GM21423 (cell line): ENCODE results near the gene SPCS3.
"Not testable (repeated sequence)": the region's sequence is repeated elsewhere in the genome, so short reads cannot be mapped to it uniquely, and the experiment has no call there.

Experiments
- ATAC-seq: cut with Tn5 transposase; IDR thresholded peaks from one replicate; pipeline ENCODE4 v1.9.1; 2021; ENCODE audit warnings: mild to moderate bottlenecking, moderate library complexity; ENCODE audit not compliant: unreplicated experiment

Gene SPCS3

DNA sequence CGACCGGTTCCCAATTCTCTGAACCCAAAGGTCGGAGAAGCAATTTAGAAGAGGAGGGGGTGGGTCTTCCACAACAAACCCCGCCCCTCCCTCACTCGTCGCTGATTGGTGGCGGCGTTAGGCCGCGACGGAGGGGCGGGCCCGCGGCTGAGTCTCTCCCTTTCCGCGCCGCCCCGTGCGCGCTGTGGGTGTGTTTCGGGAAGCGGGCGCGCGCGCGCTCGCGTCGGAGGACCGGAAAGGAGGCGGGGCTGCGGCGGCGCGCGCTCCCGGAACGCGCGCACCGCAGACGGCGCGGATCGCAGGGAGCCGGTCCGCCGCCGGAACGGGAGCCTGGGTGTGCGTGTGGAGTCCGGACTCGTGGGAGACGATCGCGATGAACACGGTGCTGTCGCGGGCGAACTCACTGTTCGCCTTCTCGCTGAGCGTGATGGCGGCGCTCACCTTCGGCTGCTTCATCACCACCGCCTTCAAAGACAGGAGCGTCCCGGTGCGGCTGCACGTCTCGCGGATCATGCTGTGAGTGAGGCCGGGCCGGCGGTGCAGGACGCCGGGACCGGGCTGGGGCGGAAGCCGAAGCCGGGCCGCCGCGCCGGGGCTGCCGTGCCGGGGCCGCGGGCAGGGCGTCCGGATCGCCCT lies at the start of gene SPCS3:
SPCS3 (plus strand) TSS at position 263 of the 636 bp plus-strand sequence; CDS start at position 374, 111 bp downstream.
- peak; percentile 92 for ATAC-seq

DNA sequence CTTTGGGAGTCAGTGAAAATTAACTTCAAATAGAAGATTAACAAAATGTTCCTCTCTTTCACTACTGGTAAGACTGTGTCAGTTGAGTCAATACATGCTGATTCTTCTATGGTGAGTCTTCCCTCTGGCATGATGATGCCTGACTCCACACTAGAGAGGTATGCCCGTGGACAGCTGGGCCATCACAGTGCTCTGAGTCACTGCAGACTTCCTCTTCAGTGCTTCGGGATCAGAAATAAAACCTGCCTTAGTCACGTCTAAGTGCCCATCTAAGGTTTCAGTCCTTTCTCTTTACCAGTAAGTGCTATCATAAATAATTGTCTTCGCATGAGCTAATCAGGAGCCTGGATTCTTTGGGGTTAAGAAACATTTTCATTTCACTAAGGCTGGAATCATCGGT lies 49.1 kb upstream of the SPCS3 start:
- no peak for ATAC-seq

DNA sequence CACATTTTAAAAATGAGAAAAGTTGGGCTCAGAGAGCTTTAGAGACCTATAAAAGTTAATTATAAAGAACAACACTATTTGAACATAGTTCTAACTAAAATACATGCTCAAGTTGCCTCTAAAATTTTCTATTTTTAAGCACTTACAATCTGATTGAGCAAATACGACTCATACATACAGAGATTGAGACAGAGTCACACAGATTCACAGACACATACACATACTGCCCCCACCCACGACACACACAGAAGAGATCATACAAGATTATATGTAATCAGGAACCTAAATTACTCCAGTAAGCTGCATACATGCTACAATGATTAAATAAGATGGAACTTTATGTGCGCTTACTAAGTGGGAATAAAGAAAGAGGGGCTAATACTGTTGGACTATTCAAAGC lies 48.0 kb upstream of the SPCS3 start:
- ATAC-seq = no peak

DNA sequence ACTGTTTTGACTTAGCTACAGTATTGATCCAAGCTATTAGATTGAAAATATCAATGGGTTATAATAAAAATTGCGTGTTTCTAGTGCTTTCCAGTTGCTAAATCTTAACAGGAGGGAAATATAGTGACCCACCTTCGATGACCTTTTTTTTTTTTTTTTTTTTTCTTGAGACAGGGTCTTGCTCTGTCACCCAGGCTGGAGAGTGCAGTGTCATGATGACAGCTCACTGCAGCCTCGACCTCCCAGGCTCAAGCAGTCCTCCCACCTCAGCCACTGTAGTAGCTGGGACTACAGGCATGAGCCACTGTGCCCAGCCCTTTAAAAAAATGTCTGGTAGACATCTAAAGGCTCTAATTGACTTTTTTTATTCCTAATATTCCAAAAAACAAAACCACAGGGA lies 47.0 kb upstream of the SPCS3 start:
- no peak for ATAC-seq

DNA sequence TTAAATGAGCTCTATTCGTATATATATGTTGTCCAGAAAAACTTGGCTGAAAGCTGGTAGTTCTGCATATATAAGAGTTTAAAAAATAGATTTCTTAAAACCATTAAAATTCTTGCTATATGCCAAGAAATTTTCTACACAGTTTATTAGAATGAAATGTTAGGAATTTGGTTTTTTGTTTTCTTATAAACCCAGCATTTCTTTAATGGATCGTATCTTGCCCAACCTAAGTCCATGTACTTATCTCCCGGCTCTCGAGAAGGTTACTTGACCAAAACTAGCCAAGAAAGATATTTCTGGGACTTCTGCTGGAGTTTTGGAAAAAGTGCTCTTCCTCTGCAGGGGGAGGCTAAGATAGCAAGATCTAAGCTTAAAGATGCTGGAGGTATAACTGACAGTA lies 46.0 kb upstream of the SPCS3 start:
- ATAC-seq = no peak

DNA sequence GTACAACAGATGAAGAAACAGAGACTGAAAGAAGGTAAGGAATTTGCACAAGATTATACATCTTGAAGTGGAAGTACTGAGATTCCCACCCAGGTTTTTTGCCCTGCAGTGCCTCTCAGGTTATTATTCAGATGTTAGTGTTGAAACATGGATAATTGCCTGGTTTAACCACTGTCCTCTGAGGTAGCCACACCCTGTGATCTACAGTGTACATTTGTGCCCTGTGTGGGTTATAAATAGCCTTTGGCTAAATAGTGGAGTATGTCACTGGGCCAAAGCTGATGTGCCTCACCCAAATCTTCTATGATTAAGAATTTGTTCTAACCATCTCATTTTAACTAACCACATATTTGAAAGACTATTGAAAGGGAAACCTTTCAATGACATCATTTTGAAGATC lies 45.3 kb upstream of the SPCS3 start:
- ATAC-seq = no peak

DNA sequence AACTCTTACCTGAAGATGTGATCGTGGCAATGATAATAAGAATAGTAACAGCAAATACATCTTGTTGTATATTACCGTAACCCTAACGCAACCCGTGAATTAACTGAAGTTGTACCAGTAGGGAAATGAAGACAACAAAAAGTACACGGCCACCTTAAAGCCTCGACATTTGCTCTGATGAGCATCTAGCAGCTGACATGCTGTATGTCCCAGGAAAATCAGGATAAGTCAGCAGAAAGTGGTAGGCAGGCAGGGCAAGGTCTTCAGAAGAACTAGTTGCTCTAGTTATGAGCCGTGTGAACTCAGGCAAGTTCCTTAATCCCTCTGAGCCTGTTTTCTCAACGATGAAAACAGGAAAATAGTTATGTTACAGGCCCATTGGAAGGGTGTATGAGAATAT lies 43.1 kb upstream of the SPCS3 start:
- ATAC-seq = no peak

DNA sequence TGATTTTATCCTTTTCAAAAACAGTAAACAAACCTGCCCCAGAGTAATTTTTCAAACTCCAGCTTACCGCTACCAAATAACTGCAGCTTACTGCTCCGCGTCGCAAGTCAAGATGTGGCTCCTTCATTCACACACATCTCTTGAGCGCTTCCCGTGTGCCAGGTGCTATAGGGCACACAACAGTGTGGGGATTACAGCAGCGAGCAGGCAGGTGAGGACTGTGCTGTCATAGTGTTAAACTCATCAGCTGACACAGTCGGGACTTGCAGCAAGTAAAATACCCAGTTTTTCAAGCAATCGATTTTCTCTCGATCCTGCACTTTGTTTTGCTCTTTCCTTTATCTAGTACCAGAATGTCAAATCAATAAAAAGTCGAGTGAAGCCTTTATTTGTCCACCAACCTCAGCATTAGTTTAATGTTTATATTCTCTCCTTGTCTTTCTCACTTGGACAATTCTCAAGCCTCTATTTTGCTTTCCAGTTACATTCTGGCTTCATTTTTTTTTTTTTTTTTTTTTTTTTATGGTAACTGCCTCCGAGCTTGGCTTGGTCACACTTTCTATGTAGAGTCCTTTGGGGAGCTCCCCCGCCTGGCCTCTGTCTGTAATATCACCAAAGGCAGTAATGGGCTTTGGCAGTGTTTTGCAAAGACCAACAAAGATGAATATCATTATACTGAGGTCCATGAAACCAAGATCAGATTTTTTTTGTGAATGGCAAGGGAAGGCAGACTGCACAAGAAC lies 42.4 kb upstream of the SPCS3 start:
- peak; percentile 89 for ATAC-seq

DNA sequence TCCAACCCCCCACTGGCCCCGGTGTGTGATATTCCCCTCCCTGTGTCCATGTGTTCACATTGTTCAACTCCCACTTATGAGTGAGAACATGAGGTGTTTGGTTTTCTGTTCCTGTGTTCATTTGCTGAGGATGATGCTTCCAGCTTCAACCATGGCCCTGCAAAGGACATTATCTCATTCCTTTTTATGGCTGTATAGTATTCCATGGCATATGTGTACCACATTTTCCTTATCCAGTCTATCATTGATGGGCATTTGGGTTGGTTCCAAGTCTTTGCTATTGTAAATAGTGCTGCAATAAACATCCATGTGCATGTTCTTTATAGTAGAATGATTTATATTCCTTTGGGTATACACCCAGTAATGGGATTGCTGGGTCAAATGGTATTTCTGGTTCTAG lies 40.2 kb upstream of the SPCS3 start:
- ATAC-seq = not testable (repeated sequence)

DNA sequence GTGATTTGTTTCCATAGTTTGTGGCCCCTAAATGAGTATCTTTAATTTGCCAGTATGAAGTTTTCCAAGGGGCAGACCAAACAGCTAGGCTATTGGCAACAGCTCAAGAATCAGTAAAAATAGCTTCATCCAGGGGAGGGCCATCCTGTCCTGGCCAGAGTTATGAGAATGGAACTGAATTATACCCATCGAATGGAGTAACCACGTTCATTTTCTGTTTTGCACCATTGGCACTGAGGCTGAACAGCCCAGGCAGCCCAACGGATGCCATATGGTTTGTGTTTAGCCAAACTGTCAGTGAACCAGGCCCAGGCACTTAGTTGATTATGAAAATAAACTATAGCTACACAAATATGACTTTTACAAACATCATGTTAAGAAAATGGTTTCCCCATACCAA lies 33.0 kb upstream of the SPCS3 start:
- ATAC-seq = no peak

DNA sequence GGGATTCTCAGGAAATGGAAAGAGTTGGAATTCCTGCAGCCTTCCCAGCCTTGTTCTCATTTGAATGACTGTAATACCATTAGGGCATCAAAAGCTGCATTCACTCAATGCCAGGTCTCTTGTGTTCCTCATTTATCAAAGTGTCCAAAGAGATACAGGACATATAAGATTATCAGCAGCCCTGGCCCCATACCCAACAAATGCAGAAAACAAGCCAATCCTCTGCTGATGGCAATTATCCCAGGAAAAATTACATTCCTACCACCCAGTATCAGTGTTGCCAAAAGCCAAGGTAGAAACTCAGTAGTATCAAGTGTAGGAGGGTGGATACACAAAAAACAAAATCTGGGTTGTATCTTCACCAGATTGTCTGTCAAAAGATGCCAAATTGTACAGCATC lies 32.2 kb upstream of the SPCS3 start:
- no peak for ATAC-seq

DNA sequence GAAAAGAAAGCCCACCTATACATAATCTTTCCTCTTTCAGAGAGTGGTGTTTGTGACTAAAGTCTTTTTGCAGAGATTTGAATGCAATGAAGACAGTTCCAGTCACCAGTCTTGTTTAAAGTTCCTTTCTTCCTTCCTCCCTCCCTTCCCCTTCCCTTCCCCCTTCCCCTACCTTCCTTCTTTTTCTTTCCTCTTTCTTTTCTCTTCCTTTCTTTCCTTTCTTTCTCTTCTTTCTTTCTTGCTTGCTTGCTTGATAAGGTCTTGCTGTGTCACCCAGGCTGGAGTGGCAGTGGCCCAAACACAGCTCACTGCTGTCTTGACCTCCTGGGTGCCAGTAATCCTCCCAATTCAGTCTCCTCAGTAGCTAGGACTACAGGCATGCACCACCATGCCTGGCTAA lies 31.7 kb upstream of the SPCS3 start:
- no peak for ATAC-seq

DNA sequence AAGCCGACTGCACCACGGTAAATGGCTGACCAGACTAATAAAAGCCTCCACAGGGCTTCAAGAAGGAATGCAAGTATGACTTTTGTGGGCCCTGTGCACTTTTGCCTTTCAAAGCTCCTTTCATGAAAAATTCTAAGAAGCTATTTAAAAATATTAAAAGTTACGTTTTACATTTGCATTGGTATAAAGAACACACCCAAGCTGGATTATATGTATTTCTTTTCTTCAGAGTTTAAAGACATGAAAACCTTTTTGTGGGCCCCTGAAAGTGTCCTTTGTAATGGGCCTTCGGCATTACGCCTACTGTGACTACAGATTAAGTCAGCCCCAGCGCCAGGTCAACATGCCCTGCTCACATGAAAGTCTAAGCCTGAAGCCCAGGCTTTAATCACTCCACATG lies 30.2 kb upstream of the SPCS3 start:
- no peak for ATAC-seq

DNA sequence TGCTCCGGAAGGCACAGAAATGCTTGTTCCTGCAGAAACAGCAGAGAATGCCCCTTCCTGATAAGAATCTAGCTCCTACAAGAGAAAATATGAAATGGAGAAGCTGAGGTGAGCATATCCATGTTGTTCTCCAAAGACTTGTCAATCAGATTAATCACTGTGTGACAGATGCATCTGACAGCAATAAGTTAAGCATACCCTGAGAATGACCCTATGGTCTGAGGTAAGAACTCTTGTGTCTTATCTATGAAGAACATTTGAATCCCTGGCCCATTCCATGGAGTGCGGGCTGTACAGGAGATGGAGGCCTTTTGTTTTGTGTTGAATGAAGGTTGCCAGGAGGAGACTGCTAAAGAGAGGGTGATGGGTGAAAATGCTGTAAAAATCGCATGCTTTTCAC lies 29.2 kb upstream of the SPCS3 start:
- ATAC-seq = no peak

DNA sequence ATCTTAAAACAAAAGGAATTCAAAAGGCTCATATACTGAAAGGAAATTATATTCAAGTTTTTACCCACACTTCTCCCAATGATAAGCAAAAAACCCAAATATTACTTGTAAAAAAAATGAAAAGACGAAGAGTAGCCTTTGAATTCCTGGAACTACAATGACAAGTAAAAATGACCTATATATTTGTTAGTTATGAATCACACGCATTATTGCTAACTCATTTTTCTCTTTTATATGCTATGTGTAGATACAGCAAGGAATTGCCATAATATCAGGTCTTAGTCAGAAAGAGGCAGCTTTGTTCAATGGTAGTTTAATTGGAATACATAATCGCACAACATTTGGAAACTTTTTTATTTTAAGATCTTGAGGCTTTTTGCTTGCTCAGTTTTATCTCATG lies 28.0 kb upstream of the SPCS3 start:
- ATAC-seq = no peak

DNA sequence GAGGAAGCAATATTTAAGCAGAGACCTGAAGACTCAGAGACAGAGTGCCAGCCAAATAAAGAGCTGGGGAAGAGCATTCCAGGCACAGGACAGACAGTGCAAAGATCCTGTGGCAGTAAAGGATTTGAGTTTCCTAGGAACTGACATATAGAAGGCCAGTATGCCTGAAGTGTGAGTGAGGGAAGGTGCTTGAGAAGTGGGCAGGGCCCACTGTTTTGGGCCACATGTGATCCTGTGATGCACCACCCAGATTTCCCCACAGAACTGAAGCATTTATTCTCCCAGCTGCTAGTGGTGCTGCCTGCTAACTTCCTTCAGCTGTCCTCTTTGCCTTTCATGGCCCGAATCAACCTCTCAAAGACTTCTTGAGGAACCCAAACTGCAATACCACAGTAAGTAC lies 26.8 kb upstream of the SPCS3 start:
- ATAC-seq = no peak

DNA sequence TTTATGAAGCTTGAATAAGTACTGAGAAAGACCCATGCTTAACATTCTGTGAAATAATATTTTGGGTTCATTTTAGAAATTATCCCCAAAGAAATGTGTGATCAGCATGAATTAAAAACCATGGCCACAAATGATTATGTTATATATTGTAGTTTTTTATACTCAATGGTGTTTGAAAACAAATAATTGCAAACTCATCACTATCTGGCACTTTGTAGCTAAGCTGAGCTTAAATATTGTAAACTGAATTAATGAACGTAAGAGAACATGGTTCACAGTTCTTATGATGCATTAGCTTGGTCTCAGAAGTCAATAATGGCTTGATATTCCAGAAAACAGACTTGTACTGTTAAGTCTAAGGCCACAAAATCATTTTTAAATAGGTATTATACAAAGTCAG lies 26.1 kb upstream of the SPCS3 start:
- no peak for ATAC-seq

DNA sequence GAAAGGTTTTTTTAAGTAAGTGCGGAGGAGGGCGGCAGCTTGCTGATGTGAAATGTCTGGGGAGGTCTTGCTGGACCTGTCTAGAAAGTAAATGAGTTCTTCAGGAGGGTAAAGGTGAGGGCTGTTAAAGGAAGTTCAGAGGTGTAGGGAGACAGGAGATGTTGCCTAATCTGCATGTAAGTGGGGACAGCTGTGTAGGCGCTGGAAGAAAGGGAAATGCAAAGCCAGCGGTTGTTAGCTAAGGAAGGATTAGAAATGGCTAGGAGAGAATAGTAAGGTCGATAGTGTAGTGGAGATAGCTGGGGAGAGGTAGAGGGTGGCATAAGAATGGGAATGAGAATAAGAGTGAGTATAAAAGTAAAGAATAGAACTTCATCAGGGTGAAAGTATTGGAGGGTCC lies 23.9 kb upstream of the SPCS3 start:
- ATAC-seq = not testable (repeated sequence)

DNA sequence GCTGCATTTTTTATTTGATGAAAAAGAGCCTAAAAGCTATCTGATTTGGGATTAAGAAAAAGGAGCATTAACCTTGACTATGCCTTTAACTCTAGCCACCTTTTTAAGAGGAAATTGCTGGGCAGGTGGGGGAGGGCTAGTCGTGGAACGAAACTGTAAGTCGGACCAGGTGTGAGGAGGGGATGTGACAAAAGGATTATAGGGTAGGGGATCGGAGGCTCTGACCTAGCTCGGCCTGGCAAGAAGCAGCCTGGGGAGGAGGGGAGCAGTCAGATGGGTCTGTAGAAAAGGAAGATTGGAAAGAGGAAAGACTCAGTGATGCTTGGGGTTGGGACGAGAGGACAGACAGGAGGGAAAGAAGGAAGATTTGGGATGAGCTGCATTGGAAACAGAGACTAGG lies 21.1 kb upstream of the SPCS3 start:
- no peak for ATAC-seq

DNA sequence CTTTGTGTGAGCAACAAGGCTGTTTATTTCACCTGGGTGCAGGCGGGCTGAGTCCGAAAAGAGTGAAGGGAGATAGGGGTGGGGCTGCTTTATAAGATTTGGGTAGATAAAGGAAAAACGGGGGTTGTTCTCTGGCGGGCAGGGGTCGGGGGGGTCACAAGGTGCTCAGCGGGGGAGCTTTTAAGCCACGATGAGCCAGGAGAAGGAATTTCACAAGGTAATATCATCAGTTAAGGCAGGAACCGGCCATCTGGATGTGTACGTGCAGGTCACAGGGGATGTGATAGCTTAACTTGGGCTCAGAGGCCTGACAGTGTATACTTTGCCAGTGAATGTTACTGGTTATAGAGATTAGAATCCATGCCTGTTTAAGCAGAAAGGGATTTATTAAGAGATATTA lies 19.7 kb upstream of the SPCS3 start:
- ATAC-seq = no peak

DNA sequence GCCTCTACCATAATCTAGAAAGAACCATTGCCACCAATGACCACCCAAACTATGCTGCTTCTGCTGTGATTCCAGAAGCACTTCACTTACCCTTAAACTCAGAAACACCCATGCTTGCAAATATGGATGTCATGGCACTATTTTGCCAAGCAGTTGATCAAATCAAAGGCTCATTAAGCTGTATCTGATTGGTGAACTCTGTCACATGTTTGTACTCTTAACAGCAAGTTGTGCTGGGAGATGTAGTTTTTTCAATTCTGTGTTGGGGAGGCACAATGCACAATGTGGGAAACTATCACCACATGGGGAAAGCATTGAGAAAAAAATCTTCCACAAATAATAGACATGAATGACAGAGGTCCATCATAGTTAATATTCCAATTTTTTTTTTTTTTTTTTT lies 19.2 kb upstream of the SPCS3 start:
- ATAC-seq = no peak

DNA sequence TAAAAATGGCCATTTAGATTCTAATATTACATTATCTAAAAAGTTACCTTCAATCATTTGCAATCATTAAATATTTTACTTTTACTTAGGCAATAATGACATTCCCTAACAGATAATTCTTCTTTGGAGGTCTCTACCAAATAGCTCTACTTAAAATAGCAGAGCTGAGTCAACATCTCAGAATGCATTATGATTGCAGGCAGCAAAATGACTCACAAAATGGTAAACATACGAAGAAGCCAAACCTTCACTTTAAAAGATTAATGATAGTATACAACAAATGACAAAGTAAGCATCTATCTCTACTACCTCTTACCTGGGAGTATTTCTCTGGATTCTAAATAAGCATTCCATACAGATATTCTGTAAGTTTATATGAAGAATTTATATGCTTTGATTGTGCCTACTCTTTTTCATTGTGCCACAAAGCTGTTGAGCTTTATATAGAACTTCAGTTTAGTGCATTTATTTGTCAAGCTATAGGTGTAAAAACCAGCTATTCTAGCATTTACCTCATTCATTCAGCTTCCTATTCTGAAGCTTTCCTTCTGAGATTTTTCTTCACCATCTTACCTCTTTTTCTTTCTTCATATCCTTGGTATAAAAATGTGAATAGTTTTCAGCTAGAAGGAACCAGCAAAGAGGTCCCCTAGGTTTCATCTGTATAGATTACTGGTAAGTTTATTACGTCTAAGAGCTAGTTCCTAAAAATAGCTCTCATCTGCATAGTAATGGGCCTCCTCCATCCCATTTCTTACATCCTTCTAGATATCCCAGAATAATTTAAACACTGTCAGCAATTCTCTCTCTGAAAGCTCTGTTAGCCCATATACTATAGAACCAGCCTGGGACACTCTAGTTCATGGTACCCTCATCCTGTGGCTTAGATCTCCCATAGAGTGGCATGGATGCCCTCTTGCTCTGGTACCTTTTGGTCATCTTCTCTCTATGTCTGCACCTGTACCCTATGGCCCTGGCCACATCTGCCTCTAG lies 17.2 kb upstream of the SPCS3 start:
- ATAC-seq = no peak
